GM10248 (cell line): ENCODE measurements around the gene TMEM167B.
A peak's percentile ranks its signal among the peaks of the same experiment; 100 is the strongest.

Experiments used
- CTCF ChIA-PET: fragments of 300-600 bp; sonication (Branson Sonifier 250); formaldehyde crosslinking; extraction: SDS; loops from one replicate; lab custom pipeline; 2021; ENCODE audit warnings: antibody characterized with exemption; lab: Yijun Ruan, JAX
- POLR2A ChIA-PET: fragments of 350-650 bp; sonication (Branson Sonifier 250); formaldehyde crosslinking; extraction: SDS; loops from one replicate; lab custom pipeline; 2020; ENCODE audit warnings: antibody characterized with exemption; lab: Yijun Ruan, JAX
- DNase-seq: peaks from one replicate; pipeline ENCODE4 v3.0.0; 2012; ENCODE audit errors: extremely low spot score
- CTCF ChIP-seq: IDR thresholded peaks from 2 replicates; pipeline ENCODE4 v1.5.1; 2012; ENCODE audit warnings: mild to moderate bottlenecking, low read depth; ENCODE audit errors: extremely low read depth, missing control alignments, control extremely low read depth

TMEM167B gene

DNA sequence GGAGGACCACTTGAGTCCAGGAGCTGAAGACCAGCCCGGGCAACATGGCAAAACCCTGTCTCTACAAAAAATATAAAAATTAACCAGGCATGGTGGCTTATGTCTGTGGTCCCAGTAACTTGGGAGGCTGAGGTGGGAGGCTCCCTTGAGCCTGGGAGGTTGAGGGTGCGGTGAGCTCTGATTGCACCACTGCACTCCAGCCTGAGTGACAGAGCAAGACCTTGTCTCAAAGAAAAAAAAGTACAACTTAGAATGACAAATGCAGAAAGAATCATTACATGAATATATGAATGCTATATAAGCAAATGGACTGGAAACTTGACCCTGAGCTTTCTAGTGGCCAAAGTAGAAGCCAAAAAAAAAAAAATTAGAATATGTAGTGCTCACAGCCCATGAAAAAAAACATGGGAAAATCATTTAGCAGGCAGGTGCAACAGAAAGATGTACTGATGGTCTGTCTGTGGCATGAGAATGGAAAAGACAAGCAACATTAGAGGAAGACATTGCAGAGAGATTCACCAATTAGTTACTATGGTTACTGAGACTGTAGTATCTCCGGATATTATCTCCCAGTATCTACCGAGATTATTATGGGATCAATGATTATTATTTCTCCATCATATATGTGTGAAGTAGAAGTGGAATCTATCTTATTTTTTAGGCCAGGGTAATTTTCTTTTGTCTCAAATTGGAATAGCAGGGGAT is 42.6 kb downstream of the TMEM167B start:
- CTCF ChIA-PET, result interaction anchor here (1.0 to 1.7 kb wide), 2 partner anchors 21 to 33 kb away, joined by 3 to 5 read pairs; a partner anchor contains a TSS
- TF ChIP-seq CTCF, result no peak
- POLR2A ChIA-PET, result interaction anchor here (0.6 kb wide), 1 partner anchor 55 kb away, joined by 3 read pairs; no protein-coding TSS in a partner anchor
- DNase-seq, result no peak

- no peak for TF ChIP-seq CTCF
- ChIA-PET POLR2A (no interaction called here), CTCF (interaction anchor here (0.7 to 1.0 kb wide), 2 partner anchors 16 to 34 kb away, joined by 3 read pairs; no protein-coding TSS in a partner anchor)
- DNase-seq, result peak; percentile 44
These were observed 43.3 kb downstream of the TMEM167B start for GRCh38 chr1:109133815-109134214.

DNA sequence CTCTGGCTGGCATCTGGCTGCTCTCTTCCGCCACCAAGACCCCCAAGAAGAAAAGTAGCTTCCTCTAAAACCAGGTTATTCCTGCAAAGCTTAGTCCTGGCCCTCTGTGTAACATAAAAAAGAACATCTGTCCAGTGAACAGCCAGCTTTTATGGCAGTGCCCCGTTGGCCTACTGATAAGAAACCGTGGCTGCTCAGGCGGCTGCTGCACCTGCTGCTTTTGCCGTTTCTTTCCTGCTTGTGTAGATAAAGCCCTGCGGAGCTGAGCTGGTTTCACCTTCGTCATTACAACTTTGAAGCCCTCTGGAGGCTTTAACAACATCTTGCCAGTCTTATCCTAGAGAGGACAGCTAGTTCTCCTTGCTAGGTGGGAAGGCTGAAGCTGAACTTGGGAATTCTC is 43.9 kb downstream of the TMEM167B start:
- CTCF ChIA-PET, result interaction anchor here (0.7 to 1.7 kb wide), 4 partner anchors 8 to 26 kb away, joined by 3 to 4 read pairs (median 3); a partner anchor contains a TSS
- no peak for TF ChIP-seq CTCF
- POLR2A ChIA-PET, result interaction anchor here (1.0 kb wide), 1 partner anchor 34 kb away, joined by 5 read pairs; no protein-coding TSS in a partner anchor
- peak; percentile 34 for DNase-seq

DNA sequence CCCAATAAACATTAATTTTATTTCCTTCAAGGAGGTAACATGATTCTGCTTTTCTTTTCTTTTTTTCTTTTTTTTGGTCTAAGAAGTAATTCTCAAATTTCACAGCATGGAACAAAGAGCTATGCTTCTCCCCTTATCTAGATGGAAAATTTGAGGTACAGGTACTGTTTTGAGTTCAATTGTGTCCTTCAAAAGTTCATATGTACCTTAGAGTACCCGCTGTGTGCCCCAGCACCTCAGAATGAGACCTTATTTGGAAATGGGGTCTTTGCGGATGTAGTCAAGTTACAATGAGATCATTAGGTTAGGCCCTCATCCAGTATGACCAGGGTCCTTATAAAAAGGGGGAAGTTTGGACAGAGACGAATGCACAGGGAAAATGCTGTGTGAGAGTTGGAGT is 45.4 kb downstream of the TMEM167B start:
- ChIA-PET CTCF (interaction anchor here (1.2 to 1.7 kb wide), 2 partner anchors 14 to 24 kb away, joined by 3 to 4 read pairs; a partner anchor contains a TSS), POLR2A (no interaction called here)
- no peak for DNase-seq
- no peak for TF ChIP-seq CTCF

- ChIA-PET CTCF (no interaction called here), POLR2A (no interaction called here)
- TF ChIP-seq CTCF, result no peak
- DNase-seq, result no peak
These were observed 46.2 kb downstream of the TMEM167B start for GRCh38 chr1:109136766-109137165.

- no peak for TF ChIP-seq CTCF
- ChIA-PET POLR2A (no interaction called here), CTCF (no interaction called here)
- no peak for DNase-seq
These were observed 47.4 kb downstream of the TMEM167B start for GRCh38 chr1:109137958-109138357.
